NB4 (cell line): ENCODE data around the gene KLRF2.

Experiments used
- DNase-seq: peaks from one replicate; pipeline ENCODE4 v3.0.0; 2010; ENCODE audit warnings: low read depth
- H3K4me3 ChIP-seq: one replicate; pipeline ENCODE4 v1.5.1; 2011; ENCODE audit warnings: mild to moderate bottlenecking, low read depth, low read length, moderate library complexity
- MAX ChIP-seq: IDR thresholded peaks from 2 replicates; pipeline ENCODE4 v1.6.1; 2011; ENCODE audit warnings: low read depth, low read length
- MYC ChIP-seq: IDR thresholded peaks from 2 replicates; pipeline ENCODE4 v1.6.1; 2011; ENCODE audit warnings: low read depth, low read length
- POLR2A ChIP-seq: IDR thresholded peaks from 2 replicates; pipeline ENCODE4 v1.6.1; 2011; ENCODE audit warnings: mild to moderate bottlenecking; ENCODE audit not compliant: insufficient read length; ENCODE audit errors: extremely low read depth
- TF ChIP-seq, protein P1 (sequence below): IDR thresholded peaks from one replicate; pipeline ENCODE4 v1.5.1; 2012; ENCODE audit warnings: low read depth, low read length

KLRF2 gene

DNA sequence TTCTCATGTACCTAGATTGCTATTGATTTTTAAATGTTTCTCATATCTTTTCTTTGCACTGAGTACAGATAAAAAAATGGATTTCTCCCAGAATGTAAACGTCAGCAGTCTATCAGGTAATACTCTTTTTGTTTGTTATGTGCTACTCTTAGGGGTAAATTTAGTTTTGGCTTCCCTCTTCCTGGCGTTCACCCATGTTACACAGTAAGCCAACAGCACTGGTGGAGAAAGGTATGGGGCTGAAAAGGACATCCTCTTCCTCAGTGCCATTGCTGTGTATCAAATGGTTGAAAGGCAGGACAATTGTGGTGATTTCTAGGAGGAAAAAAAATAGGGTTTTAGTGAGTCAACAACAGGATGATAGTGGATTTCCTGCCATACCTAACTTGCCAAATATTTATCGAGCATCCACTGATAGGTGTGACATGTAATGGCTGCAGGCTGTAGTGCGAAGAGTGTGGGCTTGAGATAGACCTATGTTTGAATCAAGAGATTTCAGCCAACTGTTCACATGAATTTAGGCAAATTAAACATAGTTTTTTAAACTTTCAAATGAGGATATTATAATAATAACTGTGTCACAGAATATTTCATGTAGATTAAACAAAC is 7.5 kb downstream of the KLRF2 start:
- no peak overlapping the region for H3K4me3 ChIP-seq
- no peak for TF ChIP-seq POLR2A
- no peak for DNase-seq

- no peak for DNase-seq
- no peak overlapping the region for H3K4me3 ChIP-seq
- TF ChIP-seq POLR2A (no peak), MAX (no peak), MYC (no peak)
- TF ChIP-seq, protein P1, sequence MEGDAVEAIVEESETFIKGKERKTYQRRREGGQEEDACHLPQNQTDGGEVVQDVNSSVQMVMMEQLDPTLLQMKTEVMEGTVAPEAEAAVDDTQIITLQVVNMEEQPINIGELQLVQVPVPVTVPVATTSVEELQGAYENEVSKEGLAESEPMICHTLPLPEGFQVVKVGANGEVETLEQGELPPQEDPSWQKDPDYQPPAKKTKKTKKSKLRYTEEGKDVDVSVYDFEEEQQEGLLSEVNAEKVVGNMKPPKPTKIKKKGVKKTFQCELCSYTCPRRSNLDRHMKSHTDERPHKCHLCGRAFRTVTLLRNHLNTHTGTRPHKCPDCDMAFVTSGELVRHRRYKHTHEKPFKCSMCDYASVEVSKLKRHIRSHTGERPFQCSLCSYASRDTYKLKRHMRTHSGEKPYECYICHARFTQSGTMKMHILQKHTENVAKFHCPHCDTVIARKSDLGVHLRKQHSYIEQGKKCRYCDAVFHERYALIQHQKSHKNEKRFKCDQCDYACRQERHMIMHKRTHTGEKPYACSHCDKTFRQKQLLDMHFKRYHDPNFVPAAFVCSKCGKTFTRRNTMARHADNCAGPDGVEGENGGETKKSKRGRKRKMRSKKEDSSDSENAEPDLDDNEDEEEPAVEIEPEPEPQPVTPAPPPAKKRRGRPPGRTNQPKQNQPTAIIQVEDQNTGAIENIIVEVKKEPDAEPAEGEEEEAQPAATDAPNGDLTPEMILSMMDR: no peak
These were observed 14.1 kb downstream of the KLRF2 start for GRCh38 chr12:9895215-9895971.

- DNase-seq: no peak
- H3K4me3 ChIP-seq: no peak overlapping the region
- TF ChIP-seq MAX (no peak), POLR2A (no peak), MYC (no peak)
- TF ChIP-seq, protein P1: no peak
These were observed 16.2 kb downstream of the KLRF2 start for GRCh38 chr12:9897535-9897934.

- no peak overlapping the region for H3K4me3 ChIP-seq
- no peak for DNase-seq
- TF ChIP-seq MYC: no peak
- TF ChIP-seq MAX: no peak
- no peak for TF ChIP-seq POLR2A
- TF ChIP-seq, protein P1: no peak
These were observed 17.9 kb downstream of the KLRF2 start for GRCh38 chr12:9899209-9899608.

GRCh38 chr12:9900930-9901329 is 19.6 kb downstream of the KLRF2 start:
- TF ChIP-seq, protein P1: no peak
- TF ChIP-seq MYC (no peak), POLR2A (no peak), MAX (no peak)
- no peak for DNase-seq
- no peak overlapping the region for H3K4me3 ChIP-seq

- TF ChIP-seq POLR2A: no peak
- TF ChIP-seq MAX: no peak
- TF ChIP-seq, protein P1: no peak
- TF ChIP-seq MYC: no peak
- H3K4me3 ChIP-seq: no peak overlapping the region
- no peak for DNase-seq
These were observed 21.4 kb downstream of the KLRF2 start for GRCh38 chr12:9902539-9903228.
